HEK293T (cell line): ENCODE measurements around the gene CBX5.

Source experiments
- ARNT ChIP-seq: fragments of 450-650 bp; IDR thresholded peaks from 2 replicates; pipeline ENCODE4 v1.6.1; 2017; ENCODE audit warnings: mild to moderate bottlenecking
- BHLHE40 ChIP-seq: fragments of 450-650 bp; IDR thresholded peaks from 2 replicates; pipeline ENCODE4 v1.6.1; 2016; ENCODE audit warnings: mild to moderate bottlenecking, moderate library complexity, borderline replicate concordance
- CTBP1 ChIP-seq: fragments of 450-650 bp; IDR thresholded peaks from 2 replicates; pipeline ENCODE4 v1.6.1; 2016; ENCODE audit warnings: borderline replicate concordance
- ELF4 ChIP-seq: fragments of 450-650 bp; IDR thresholded peaks from 2 replicates; pipeline ENCODE4 v1.6.1; 2017; ENCODE audit warnings: antibody characterized with exemption
- FOXA1 ChIP-seq: fragments of 450-650 bp; IDR thresholded peaks from 2 replicates; pipeline ENCODE4 v1.6.1; 2016; ENCODE audit warnings: mild to moderate bottlenecking
- FOXM1 ChIP-seq: fragments of 450-650 bp; IDR thresholded peaks from 2 replicates; pipeline ENCODE4 v1.6.1; 2017; ENCODE audit warnings: mild to moderate bottlenecking, borderline replicate concordance
- PKNOX1 ChIP-seq: fragments of 450-650 bp; IDR thresholded peaks from 2 replicates; pipeline ENCODE4 v1.6.1; 2016
- SP1 ChIP-seq: fragments of 450-650 bp; IDR thresholded peaks from 2 replicates; pipeline ENCODE4 v1.6.1; 2017
- SUZ12 ChIP-seq: fragments of 450-650 bp; IDR thresholded peaks from 2 replicates; pipeline ENCODE4 v1.6.1; 2016; ENCODE audit warnings: mild to moderate bottlenecking

GRCh38 chr12:54230555-54230954 lies 49.4 kb downstream of the CBX5 start:
- no peak for TF ChIP-seq BHLHE40
- TF ChIP-seq FOXA1 = no peak
- TF ChIP-seq FOXM1 = no peak
- TF ChIP-seq SUZ12 = no peak
- no peak for TF ChIP-seq ARNT
- no peak for TF ChIP-seq PKNOX1
- no peak for TF ChIP-seq ELF4
- no peak for TF ChIP-seq SP1
- no peak for TF ChIP-seq CTBP1
